NCI-H226 (cell line): ENCODE results near the gene NUDT15.
"Not testable (repeated sequence)": the region's sequence is repeated elsewhere in the genome, so short reads cannot be mapped to it uniquely, and the experiment has no call there.

Source experiments
- DNase-seq: peaks from one replicate; pipeline ENCODE4 v3.0.0-alpha.2; 2015

Gene NUDT15

DNA sequence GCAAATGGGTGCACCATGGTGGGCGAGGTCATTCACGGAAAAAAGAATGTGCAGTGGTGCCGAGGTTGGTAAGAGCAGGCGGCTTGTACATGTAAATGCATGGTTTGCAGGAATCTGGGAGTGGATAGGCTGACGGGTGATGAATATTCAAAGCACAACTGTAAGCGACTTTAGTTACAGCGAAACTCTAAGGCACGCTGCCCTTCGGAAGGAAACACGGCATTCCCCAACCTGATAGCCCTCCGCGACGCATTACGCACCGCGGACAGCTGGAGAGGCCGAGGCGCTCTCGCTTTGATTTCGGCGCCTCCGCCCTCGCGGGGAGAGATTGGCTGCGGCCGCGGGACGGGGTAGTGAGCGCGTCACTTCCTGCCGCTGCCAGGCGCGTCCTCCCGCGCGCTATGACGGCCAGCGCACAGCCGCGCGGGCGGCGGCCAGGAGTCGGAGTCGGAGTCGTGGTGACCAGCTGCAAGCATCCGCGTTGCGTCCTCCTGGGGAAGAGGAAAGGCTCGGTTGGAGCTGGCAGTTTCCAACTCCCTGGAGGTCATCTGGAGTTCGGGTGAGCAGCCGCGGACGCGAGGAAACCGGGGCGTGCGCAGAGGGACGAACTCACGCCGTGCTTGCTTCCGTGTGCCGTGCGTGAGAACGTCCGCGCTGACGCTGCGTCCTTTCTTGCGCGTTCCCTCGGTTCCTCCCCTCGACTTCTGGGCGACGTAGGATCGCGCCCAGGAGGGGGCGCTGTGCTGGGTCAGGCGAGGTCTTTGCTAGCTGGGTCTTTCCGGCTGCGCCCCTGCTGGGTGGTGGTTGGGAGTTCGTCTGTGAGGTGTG, at the start of gene NUDT15:
Gene NUDT15 (plus strand): TSS at position 381 of the 828 bp plus-strand sequence. CDS start 21 bp downstream, at position 402.
- peak; percentile 97 for DNase-seq

DNA sequence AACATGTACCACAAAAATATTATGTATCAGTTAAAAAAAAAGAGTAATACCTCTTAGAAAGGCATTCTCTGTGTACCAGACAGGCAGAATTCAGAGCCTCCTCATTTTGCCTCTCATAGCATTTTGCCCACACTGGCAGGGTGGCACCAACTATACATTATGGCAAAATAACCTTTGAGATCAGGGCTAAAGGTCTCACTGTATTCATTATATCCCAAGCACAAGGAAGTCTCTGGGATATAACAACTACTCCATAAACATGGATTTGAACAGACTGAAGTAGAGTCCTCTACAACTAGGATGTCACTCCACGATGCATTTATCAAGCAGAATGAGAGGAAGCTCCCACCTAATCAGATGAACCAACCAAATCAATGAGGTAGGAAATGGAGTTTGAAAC, 47.1 kb upstream of the NUDT15 start:
- DNase-seq: no peak

- DNase-seq: no peak
Measured at GRCh38 chr13:47990920-47991466, 46.5 kb upstream of the NUDT15 start.

- DNase-seq: no peak
Measured at GRCh38 chr13:47991859-47992258, 45.7 kb upstream of the NUDT15 start.

- no peak for DNase-seq
Measured at GRCh38 chr13:47997384-47997783, 40.1 kb upstream of the NUDT15 start.

GRCh38 chr13:47999973-48000372, 37.6 kb upstream of the NUDT15 start:
- no peak for DNase-seq

DNA sequence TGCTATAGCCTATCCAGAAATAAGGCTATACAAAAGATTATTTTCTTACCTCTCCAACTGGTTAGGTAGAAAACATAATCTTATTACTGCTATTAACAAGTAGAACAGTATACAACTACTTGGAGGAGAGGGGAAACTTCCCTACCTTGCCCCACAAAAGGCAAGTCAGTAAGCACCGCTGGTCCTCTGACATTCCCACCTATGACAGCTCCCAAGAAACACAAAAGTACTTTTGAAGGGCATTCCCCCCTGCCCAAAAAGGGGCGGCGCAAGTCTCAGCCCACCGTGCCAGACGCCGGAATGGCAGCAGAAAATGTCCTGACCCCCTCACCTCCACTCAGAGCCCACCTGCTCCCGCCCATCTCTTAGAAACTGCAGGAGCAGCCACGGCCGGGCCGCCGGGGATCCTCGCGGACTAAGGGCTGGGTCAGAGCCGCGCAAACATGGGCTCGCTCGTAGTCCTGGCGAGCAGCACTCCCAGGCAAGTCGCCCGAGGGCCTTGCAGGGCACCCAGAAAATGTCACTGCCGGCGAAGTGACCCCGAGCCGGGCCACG, 36.9 kb upstream of the NUDT15 start:
- no peak for DNase-seq

GRCh38 chr13:48001114-48001881, 36.2 kb upstream of the NUDT15 start, which contains the start of gene SUCLA2:
Gene SUCLA2, minus strand, starts transcription at chr13:48001273. Its CDS starts 4 bp downstream, at chr13:48001269.
- peak; percentile 86 for DNase-seq

DNA sequence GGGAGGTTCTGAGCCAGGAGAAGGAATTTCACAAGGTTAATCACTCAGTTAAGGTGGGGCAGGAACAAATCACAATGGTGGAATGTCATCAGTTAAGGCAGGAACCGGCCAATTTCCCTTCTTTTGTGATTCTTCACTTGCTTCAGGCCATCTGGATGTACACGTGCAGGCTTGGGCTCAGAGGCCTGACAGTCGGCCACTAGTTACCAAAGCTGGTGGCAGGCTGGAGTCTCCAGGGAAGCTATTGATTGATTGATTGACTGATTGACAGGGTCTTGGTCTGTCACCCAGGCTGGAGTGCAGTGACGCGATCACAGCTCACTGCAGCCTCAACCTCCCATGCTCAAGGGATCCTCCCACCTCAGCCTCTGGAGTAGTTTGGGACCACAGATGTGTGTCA, 35.5 kb upstream of the NUDT15 start:
- not testable (repeated sequence) for DNase-seq

- no peak for DNase-seq
Measured at GRCh38 chr13:48004201-48004600, 33.3 kb upstream of the NUDT15 start.

- peak; percentile 59 for DNase-seq
Measured at GRCh38 chr13:48006396-48006795, 31.1 kb upstream of the NUDT15 start.

GRCh38 chr13:48009284-48009683, 28.2 kb upstream of the NUDT15 start:
- DNase-seq: peak; percentile 82

DNA sequence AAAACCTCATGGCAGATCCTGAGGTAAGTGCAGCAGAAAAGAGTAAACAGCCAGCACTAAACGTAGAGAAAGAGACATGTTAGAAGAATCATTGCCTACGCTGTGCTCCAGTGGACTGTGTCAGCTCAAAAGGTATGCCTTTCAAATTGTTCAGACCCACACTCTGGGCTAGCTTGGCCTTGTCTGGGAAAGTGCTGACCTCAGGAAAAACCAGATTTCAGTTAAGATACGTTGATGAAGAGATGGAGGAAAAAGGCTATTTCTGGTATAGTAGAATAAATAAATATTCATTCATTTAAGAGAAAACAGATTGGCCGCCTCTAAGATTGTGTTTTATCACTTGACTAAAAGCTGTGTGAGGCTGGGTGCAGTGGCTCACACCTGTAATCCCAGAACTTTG, 26.8 kb upstream of the NUDT15 start:
- no peak for DNase-seq

- DNase-seq: no peak
Measured at GRCh38 chr13:48012668-48013067, 24.9 kb upstream of the NUDT15 start.

- no peak for DNase-seq
Measured at GRCh38 chr13:48014359-48014758, 23.2 kb upstream of the NUDT15 start.

DNA sequence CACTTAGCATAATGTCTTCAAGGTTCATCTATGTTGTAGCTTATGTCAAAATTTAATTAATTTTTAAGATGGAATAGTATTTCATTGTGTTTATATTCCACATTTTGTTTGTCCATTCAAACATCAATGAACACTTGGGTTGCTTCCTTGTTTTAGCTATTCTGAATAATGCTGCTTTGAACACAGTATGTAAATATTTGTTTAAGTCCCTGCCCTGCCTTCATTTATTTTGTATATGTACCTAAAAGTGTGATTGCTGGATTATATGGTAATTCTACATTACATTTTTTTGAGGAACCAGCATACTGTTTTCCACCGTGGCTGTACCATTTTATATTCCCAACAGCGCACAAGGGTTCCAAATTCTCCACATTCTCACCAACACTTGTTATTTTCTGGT, 18.9 kb upstream of the NUDT15 start:
- no peak for DNase-seq

- no peak for DNase-seq
Measured at GRCh38 chr13:48019796-48020195, 17.7 kb upstream of the NUDT15 start.

- DNase-seq: no peak
Measured at GRCh38 chr13:48028066-48028465, 9.5 kb upstream of the NUDT15 start.

GRCh38 chr13:48029859-48030258, 7.7 kb upstream of the NUDT15 start:
- no peak for DNase-seq

GRCh38 chr13:48038761-48039160, 1.2 kb downstream of the NUDT15 start:
- no peak for DNase-seq

DNA sequence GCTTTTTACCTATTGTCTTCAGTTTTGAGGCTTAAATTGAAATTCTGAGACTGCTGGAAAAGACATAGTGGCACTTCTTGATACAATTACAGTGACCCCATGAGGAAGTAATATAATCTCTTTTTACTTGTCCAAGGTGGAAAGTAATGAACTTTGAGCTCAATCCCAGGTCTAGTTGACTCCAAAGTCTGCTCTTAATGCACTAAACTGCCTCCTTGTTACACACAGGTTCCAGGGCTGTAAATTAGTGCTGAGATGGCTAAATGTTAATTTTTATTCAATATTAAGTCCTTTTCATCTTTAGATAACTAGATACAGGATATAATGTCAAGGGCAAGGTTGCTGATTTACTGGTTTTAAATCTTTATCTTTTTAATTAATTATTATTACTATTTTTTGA, 2.5 kb downstream of the NUDT15 start:
- DNase-seq: no peak

GRCh38 chr13:48040896-48041295, 3.4 kb downstream of the NUDT15 start:
- peak; percentile 4 for DNase-seq

DNA sequence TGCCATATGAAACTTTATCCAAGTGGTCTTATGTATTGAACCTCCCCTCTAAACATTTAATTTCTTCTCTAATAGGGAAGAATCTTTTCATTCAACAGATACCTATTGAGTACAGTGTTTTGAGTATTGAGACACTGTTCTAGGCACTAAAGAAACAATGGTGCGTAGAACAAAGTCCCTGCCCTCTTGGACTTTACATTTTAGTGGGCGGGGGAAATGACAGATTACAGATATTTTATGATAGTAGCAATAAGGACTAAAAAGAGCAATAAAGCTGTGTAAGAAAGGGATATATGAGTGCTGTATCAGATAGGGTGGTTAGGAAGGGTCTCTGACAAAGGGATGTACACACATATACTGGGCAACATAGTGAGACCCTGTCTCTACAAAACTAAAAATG, 5.4 kb downstream of the NUDT15 start:
- no peak for DNase-seq
